IMR-90 (cell line): ENCODE results near the gene SMARCA2. TPM values are rescaled to one million over a fixed set of nuclear protein-coding genes. Genes with fewer than 3 reads are reported as not detected.

Source experiments
- ATAC-seq: fragments of 200-7000 bp; cut with Tn5 transposase; 2 replicates; pipeline ENCODE4 v1.9.1; 2020; ENCODE audit warnings: low read depth, mild to moderate bottlenecking, moderate library complexity
- BruUV-seq: library from RNA; stranded (reverse); fragments of 400-500 nt; replicated peaks from 2 replicates; lab custom pipeline; 2021; lab: Mats Ljungman, UMichigan
- CTCF ChIA-PET: fragments of 300-600 bp; formaldehyde crosslinking; extraction: SDS; loops from one replicate; lab custom pipeline; 2021; ENCODE audit warnings: antibody characterized with exemption; lab: Yijun Ruan, JAX
- POLR2A ChIA-PET: fragments of 300-600 bp; sonication (Branson Sonifier 250); formaldehyde crosslinking; loops from one replicate; lab custom pipeline; 2022; ENCODE audit warnings: antibody characterized with exemption; ENCODE audit not compliant: unreplicated experiment; lab: Charles Lee
- DNase-seq: peaks from one replicate; pipeline ENCODE4 v3.0.0; 2013
- H2AFZ ChIP-seq: replicated peaks from 2 replicates; pipeline ENCODE3; 2013; ENCODE audit warnings: low read length, mild to moderate bottlenecking; ENCODE audit not compliant: poor library complexity
- H2AK5ac ChIP-seq: 2 replicates; pipeline ENCODE4 v1.6.1; 2013; ENCODE audit warnings: low read depth, low read length, inconsistent platforms
- H2AK9ac ChIP-seq: replicated peaks from 2 replicates; pipeline ENCODE3; 2013; ENCODE audit warnings: mild to moderate bottlenecking, low read depth, low read length, moderate library complexity; ENCODE audit not compliant: poor library complexity
- H2BK120ac ChIP-seq: 2 replicates; pipeline ENCODE4 v1.6.1; 2013; ENCODE audit warnings: low read depth, low read length, inconsistent platforms
- H2BK15ac ChIP-seq: 3 replicates; pipeline ENCODE4 v1.6.1; 2013; ENCODE audit warnings: low read depth, low read length, inconsistent platforms
- H2BK20ac ChIP-seq: 2 replicates; pipeline ENCODE4 v1.6.1; 2013; ENCODE audit warnings: low read depth, mild to moderate bottlenecking, inconsistent platforms, low read length, moderate library complexity
- H2BK5ac ChIP-seq: 2 replicates; pipeline ENCODE4 v1.6.1; 2013; ENCODE audit warnings: mild to moderate bottlenecking, low read depth, low read length, inconsistent platforms; ENCODE audit not compliant: poor library complexity, severe bottlenecking
- H3K14ac ChIP-seq: replicated peaks from 2 replicates; pipeline ENCODE4 v1.6.1; 2013; ENCODE audit warnings: low read depth, low read length, inconsistent platforms
- H3K18ac ChIP-seq: 2 replicates; pipeline ENCODE4 v1.6.1; 2013; ENCODE audit warnings: low read depth, low read length, control low read depth
- H3K23ac ChIP-seq: 2 replicates; pipeline ENCODE4 v1.6.1; 2013; ENCODE audit warnings: low read depth, low read length, inconsistent platforms
- H3K27ac ChIP-seq: 2 replicates; pipeline ENCODE4 v1.5.1; 2013; ENCODE audit warnings: mild to moderate bottlenecking, control low read depth, low read length; ENCODE audit not compliant: insufficient read depth
- H3K27me3 ChIP-seq: 2 replicates; pipeline ENCODE4 v1.6.1; 2013; ENCODE audit warnings: low read length; ENCODE audit not compliant: control insufficient read depth, insufficient read depth
- H3K36me3 ChIP-seq: 2 replicates; pipeline ENCODE4 v1.6.1; 2013; ENCODE audit warnings: low read length, mixed read lengths; ENCODE audit not compliant: control insufficient read depth, insufficient read depth
- H3K4ac ChIP-seq: 2 replicates; pipeline ENCODE4 v1.6.1; 2013; ENCODE audit warnings: low read depth, low read length, inconsistent platforms
- H3K4me1 ChIP-seq: 2 replicates; pipeline ENCODE4 v1.6.1; 2013; ENCODE audit warnings: low read length, mixed read lengths; ENCODE audit not compliant: control insufficient read depth, insufficient read depth
- H3K4me2 ChIP-seq: 2 replicates; pipeline ENCODE4 v1.6.1; 2013; ENCODE audit warnings: low read depth, mild to moderate bottlenecking, control low read depth, low read length, moderate library complexity
- H3K4me3 ChIP-seq: 2 replicates; pipeline ENCODE4 v1.5.1; 2013; ENCODE audit warnings: low read depth, mild to moderate bottlenecking, control low read depth, low read length, moderate library complexity; ENCODE audit not compliant: insufficient read depth
- H3K56ac ChIP-seq: 2 replicates; pipeline ENCODE4 v1.6.1; 2013; ENCODE audit warnings: low read length, inconsistent platforms; ENCODE audit not compliant: insufficient read depth; ENCODE audit errors: extremely low read depth
- H3K79me1 ChIP-seq, 2 experiments: 2 replicates each; pipeline ENCODE4 v1.6.1; 2013; ENCODE audit warnings: low read length in 2 of 2, inconsistent platforms in 1 of 2, low read depth in 1 of 2
- H3K9ac ChIP-seq: 2 replicates; pipeline ENCODE4 v1.6.1; 2013; ENCODE audit warnings: low read depth, low read length, control low read depth
- H3K9me1 ChIP-seq: 2 replicates; pipeline ENCODE4 v1.6.1; 2013; ENCODE audit warnings: low read length, inconsistent platforms; ENCODE audit not compliant: insufficient read depth
- H3K9me3 ChIP-seq: 2 replicates; pipeline ENCODE4 v1.6.1; 2013; ENCODE audit warnings: low read length; ENCODE audit not compliant: control insufficient read depth, insufficient read depth
- H4K20me1 ChIP-seq: 2 replicates; pipeline ENCODE4 v1.6.1; 2013; ENCODE audit warnings: low read length, inconsistent platforms; ENCODE audit not compliant: insufficient read depth
- H4K5ac ChIP-seq: 2 replicates; pipeline ENCODE4 v1.6.1; 2013; ENCODE audit warnings: mild to moderate bottlenecking, low read depth, low read length, control low read depth
- H4K8ac ChIP-seq, 2 experiments: 2 replicates each; pipeline ENCODE4 v1.6.1; 2013; ENCODE audit warnings: low read depth in 2 of 2, low read length in 2 of 2, control low read depth in 1 of 2, inconsistent platforms in 1 of 2
- H4K91ac ChIP-seq: 2 replicates; pipeline ENCODE4 v1.6.1; 2013; ENCODE audit warnings: low read depth, low read length, inconsistent platforms; ENCODE audit not compliant: insufficient read depth
- BHLHE40 ChIP-seq: fragments of 150-350 bp; IDR thresholded peaks from 2 replicates; pipeline ENCODE4 v1.6.1; 2016; ENCODE audit warnings: mild to moderate bottlenecking, low read depth, low read length
- CEBPB ChIP-seq: IDR thresholded peaks from 2 replicates; pipeline ENCODE4 v1.6.1; 2012; ENCODE audit warnings: low read depth, low read length, improper control_type of control experiment
- CHD1 ChIP-seq: IDR thresholded peaks from 2 replicates; pipeline ENCODE4 v1.6.1; 2012; ENCODE audit warnings: low read depth, low read length, improper control_type of control experiment
- ELK1 ChIP-seq: fragments of 150-350 bp; IDR thresholded peaks from 2 replicates; pipeline ENCODE4 v1.6.1; 2016; ENCODE audit warnings: low read depth, mild to moderate bottlenecking, low read length, moderate library complexity, borderline replicate concordance
- MAFK ChIP-seq: IDR thresholded peaks from 2 replicates; pipeline ENCODE4 v1.6.1; 2012; ENCODE audit warnings: low read depth, low read length, improper control_type of control experiment
- MAZ ChIP-seq: IDR thresholded peaks from 2 replicates; pipeline ENCODE4 v1.6.1; 2012; ENCODE audit warnings: low read depth, mild to moderate bottlenecking, low read length, improper control_type of control experiment, moderate library complexity, borderline replicate concordance
- NFE2L2 ChIP-seq: fragments of 150-350 bp; IDR thresholded peaks from 2 replicates; pipeline ENCODE4 v1.6.1; 2016; ENCODE audit warnings: low read depth, mild to moderate bottlenecking, low read length
- POLR2A ChIP-seq: IDR thresholded peaks from 2 replicates; pipeline ENCODE4 v1.6.1; 2012; ENCODE audit warnings: mild to moderate bottlenecking, low read depth, low read length
- RAD21 ChIP-seq: IDR thresholded peaks from 2 replicates; pipeline ENCODE4 v1.6.1; 2012; ENCODE audit warnings: low read length, improper control_type of control experiment
- RCOR1 ChIP-seq: IDR thresholded peaks from 2 replicates; pipeline ENCODE4 v1.6.1; 2012; ENCODE audit warnings: mild to moderate bottlenecking, low read length, improper control_type of control experiment; ENCODE audit not compliant: insufficient replicate concordance
- RFX5 ChIP-seq: IDR thresholded peaks from 2 replicates; pipeline ENCODE4 v1.8.0; 2012; ENCODE audit warnings: low read depth, mild to moderate bottlenecking, low read length, moderate library complexity
- USF2 ChIP-seq: fragments of 150-350 bp; IDR thresholded peaks from 2 replicates; pipeline ENCODE4 v1.6.1; 2017; ENCODE audit warnings: mild to moderate bottlenecking, antibody characterized with exemption, low read length, low read depth
- WGBS, 2 experiments: methylation state at CpG; one replicate each; pipeline versions ENCODE4 v1.1.5 to v1.1.7; 2013; ENCODE audit warnings: missing lambda C conversion rate in 2 of 2; ENCODE audit not compliant: insufficient read length in 1 of 2; ENCODE audit errors: extremely low coverage in 2 of 2; 5-methylcytosine and 5-hydroxymethylcytosine counted together
- dilution Hi-C: fragments of 300-500 bp; cut with HindIII; formaldehyde crosslinking; loops from one replicate; pipeline ENCODE4 v1.14.3; 2018; ENCODE audit warnings: low sequenced_read_pairs; ENCODE audit not compliant: unreplicated experiment
- in situ Hi-C: fragments of 300-500 bp; cut with MboI; formaldehyde crosslinking; loops from 3 replicates; pipeline ENCODE4 v1.14.3; 2019; ENCODE audit warnings: low sequenced_read_pairs, inconsistent platforms, mixed read lengths
- intact Hi-C: fragments of 100-400 bp; cut with micrococcal nuclease; formaldehyde crosslinking; loops from 2 replicates; pipeline ENCODE4 v1.10.0; 2022
- polyA plus RNA-seq, 3 experiments: library from polyadenylated mRNA; depleted of rRNA; stranded (reverse); fragments of >200 nt; gene quantifications; 2 replicates each; pipeline ENCODE4 v1.2.3, GENCODE V29; 2012; ENCODE audit warnings: low replicate concordance in 1 of 3
- total RNA-seq: library from RNA; depleted of rRNA; stranded (reverse); fragments of >200 nt; gene quantifications from 2 replicates; pipeline ENCODE4 v1.2.3, GENCODE V29; 2012
- TF ChIP-seq, protein P1 (sequence below): conservative IDR thresholded peaks from 2 replicates; pipeline ENCODE4 v1.5.1; 2012; ENCODE audit warnings: mild to moderate bottlenecking, low read depth, low read length, improper control_type of control experiment

SMARCA2 gene
- total and polyA plus RNA-seq, 2 of the 4 experiments (the other 2 are of a cell fraction), result 25.3 to 26.7 TPM

DNA sequence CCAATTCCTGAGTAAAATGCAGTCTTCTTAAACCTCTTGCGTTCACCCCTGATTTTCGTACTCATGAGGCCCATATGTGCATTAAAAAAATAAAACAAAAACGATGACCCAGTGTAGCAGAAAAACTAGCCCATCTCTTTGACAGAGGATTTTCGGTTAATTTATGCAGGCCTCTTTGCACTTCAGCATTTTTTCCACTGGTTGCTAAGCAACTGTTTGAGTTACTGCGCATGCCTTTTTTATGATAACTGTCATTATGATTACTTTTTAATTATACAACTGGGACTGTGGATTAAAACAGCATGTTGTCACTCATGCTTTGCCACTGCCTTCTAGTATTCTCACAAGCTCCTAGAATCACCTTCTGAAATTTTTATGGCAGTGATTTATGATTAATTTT lies 165.0 kb downstream of the SMARCA2 start:
- Histone ChIP-seq H2AK5ac (no peak overlapping the region), H4K8ac (no peak overlapping the region), H4K91ac (no peak overlapping the region), H3K4me1 (peaks cover 3% of the 10 kb centered on the region), H3K9me1 (no peaks in the 10 kb centered on the region; the same call in 1 of the 2 replicates), H4K20me1 (no peaks in the 10 kb centered on the region), H2AFZ (no peak overlapping the region), H3K56ac (no peak overlapping the region), H3K9ac (no peak overlapping the region), H3K23ac (no peak overlapping the region), H3K27me3 (no peaks in the 10 kb centered on the region), H2BK5ac (no peak overlapping the region), H3K79me1 (no peaks in the 10 kb centered on the region; a peak in 1 of 4 replicates), H3K4me2 (no peak overlapping the region), H3K36me3 (no peaks in the 10 kb centered on the region), H3K14ac (no peak overlapping the region), H4K5ac (no peak overlapping the region), H3K9me3 (no peaks in the 10 kb centered on the region), H2BK20ac (no peak overlapping the region), H3K4ac (no peak overlapping the region), H3K4me3 (no peak overlapping the region), H2BK120ac (no peak overlapping the region), H3K27ac (no peak overlapping the region), H3K18ac (no peak overlapping the region), H2BK15ac (no peak overlapping the region), H2AK9ac (no peak overlapping the region)
- WGBS, 2 experiments, result no CpG with 5 or more reads among the region's 5 CpGs
- TF ChIP-seq ELK1 (no peak), MAFK (no peak), CEBPB (no peak), CHD1 (no peak), USF2 (no peak), RCOR1 (no peak), RAD21 (no peak), POLR2A (no peak), BHLHE40 (no peak), NFE2L2 (no peak), MAZ (no peak), RFX5 (no peak)
- TF ChIP-seq, protein P1, sequence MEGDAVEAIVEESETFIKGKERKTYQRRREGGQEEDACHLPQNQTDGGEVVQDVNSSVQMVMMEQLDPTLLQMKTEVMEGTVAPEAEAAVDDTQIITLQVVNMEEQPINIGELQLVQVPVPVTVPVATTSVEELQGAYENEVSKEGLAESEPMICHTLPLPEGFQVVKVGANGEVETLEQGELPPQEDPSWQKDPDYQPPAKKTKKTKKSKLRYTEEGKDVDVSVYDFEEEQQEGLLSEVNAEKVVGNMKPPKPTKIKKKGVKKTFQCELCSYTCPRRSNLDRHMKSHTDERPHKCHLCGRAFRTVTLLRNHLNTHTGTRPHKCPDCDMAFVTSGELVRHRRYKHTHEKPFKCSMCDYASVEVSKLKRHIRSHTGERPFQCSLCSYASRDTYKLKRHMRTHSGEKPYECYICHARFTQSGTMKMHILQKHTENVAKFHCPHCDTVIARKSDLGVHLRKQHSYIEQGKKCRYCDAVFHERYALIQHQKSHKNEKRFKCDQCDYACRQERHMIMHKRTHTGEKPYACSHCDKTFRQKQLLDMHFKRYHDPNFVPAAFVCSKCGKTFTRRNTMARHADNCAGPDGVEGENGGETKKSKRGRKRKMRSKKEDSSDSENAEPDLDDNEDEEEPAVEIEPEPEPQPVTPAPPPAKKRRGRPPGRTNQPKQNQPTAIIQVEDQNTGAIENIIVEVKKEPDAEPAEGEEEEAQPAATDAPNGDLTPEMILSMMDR, result no peak
- ChIA-PET POLR2A (no interaction called here), CTCF (interaction anchor here (1.1 to 1.9 kb wide), 2 partner anchors 22 to 47 kb away, joined by 4 to 5 read pairs; no protein-coding TSS in a partner anchor)
- in situ Hi-C loops (no loop called here), dilution Hi-C loops (no loop called here), intact Hi-C loops (no loop called here)
- BruUV-seq, result no TSS peak
- peak; percentile 21; the same call in 1 of the 2 replicates for ATAC-seq
- DNase-seq, result no peak
